HepG2 (cell line): Measurements from ENCODE around the gene CDK12. TPM values are rescaled to one million over a fixed set of nuclear protein-coding genes. Genes with fewer than 3 reads are reported as not detected.

Source experiments
- ASH2L ChIP-seq: fragments of 300-600, 200-600 bp; sonication (generic); IDR thresholded peaks from 2 replicates; pipeline ENCODE4 v1.7.0; 2017; ENCODE audit warnings: low read depth, mild to moderate bottlenecking, moderate library complexity, mixed read lengths, low read length; ENCODE audit not compliant: insufficient read length
- CENPX ChIP-seq: sonication (generic); formaldehyde crosslinking; IDR thresholded peaks from 2 replicates; pipeline ENCODE4 v1.9.0; 2021; ENCODE audit warnings: mild to moderate bottlenecking, missing genetic modification reagents, moderate library complexity
- ESRRA ChIP-seq: sonication (generic); formaldehyde crosslinking; IDR thresholded peaks from 2 replicates; pipeline ENCODE4 v1.5.1; 2020; ENCODE audit warnings: mild to moderate bottlenecking, low read depth, missing genetic modification reagents
- FOXK2 ChIP-seq: fragments of 450-650 bp; IDR thresholded peaks from 2 replicates; pipeline ENCODE4 v1.6.1; 2016
- MED1 ChIP-seq: sonication (generic); formaldehyde crosslinking; IDR thresholded peaks from 2 replicates; pipeline ENCODE4 v1.4.0; 2020; ENCODE audit warnings: missing genetic modification reagents
- NFYB ChIP-seq: sonication (generic); formaldehyde crosslinking; IDR thresholded peaks from 2 replicates; pipeline ENCODE4 v1.4.0; 2020; ENCODE audit warnings: missing genetic modification reagents
- RARG ChIP-seq: sonication (generic); formaldehyde crosslinking; IDR thresholded peaks from 2 replicates; pipeline ENCODE4 v1.4.0; 2020; ENCODE audit warnings: low read depth, mild to moderate bottlenecking, missing genetic modification reagents
- TAF15 ChIP-seq: fragments of 200-400 bp; formaldehyde crosslinking; IDR thresholded peaks from one replicate; pipeline ENCODE4 v1.6.1; 2018; ENCODE audit warnings: mild to moderate bottlenecking, low read depth, low read length; ENCODE audit not compliant: poor library complexity, severe bottlenecking
- TGIF2 ChIP-seq: IDR thresholded peaks from 2 replicates; pipeline ENCODE4 v1.6.1; 2016; ENCODE audit warnings: control low read depth, missing compliant biosample characterization
- ZMYM3 ChIP-seq: sonication (generic); formaldehyde crosslinking; IDR thresholded peaks from 2 replicates; pipeline ENCODE4 v1.5.1; 2020; ENCODE audit warnings: mild to moderate bottlenecking, missing genetic modification reagents
- ZNF205 ChIP-seq: IDR thresholded peaks from 2 replicates; pipeline ENCODE4 v1.6.1; 2018; ENCODE audit warnings: missing biosample characterization, missing genetic modification reagents
- ZNF354B ChIP-seq: sonication (generic); formaldehyde crosslinking; IDR thresholded peaks from 2 replicates; pipeline ENCODE4 v1.8.0; 2022; ENCODE audit warnings: mild to moderate bottlenecking, missing genetic modification reagents
- ZNF598 ChIP-seq: sonication (generic); formaldehyde crosslinking; IDR thresholded peaks from 2 replicates; pipeline ENCODE4 v1.5.1; 2020; ENCODE audit warnings: mild to moderate bottlenecking, missing genetic modification reagents, borderline replicate concordance
- ZNF607 ChIP-seq: sonication (generic); formaldehyde crosslinking; IDR thresholded peaks from 2 replicates; pipeline ENCODE4 v1.5.1; 2020; ENCODE audit warnings: missing genetic modification reagents, mild to moderate bottlenecking, borderline replicate concordance
- polyA plus RNA-seq, 8 experiments: library from polyadenylated mRNA; depleted of rRNA in 3 of 8; stranded (reverse) in 7 of 8; unstranded in 1 of 8; fragments of >200 nt; fragmentation: Illumina TruSeq in 4 of 8; extraction: Trizol in 4 of 8; gene quantifications; 2 replicates each; pipeline versions ENCODE4 v1.2.1 to v1.2.3, GENCODE V29; 2011 to 2016; ENCODE audit warnings: low read depth in 4 of 8, missing spikeins in 1 of 8, mixed read lengths in 1 of 8; ENCODE audit not compliant: insufficient read depth in 1 of 8
- total RNA-seq, 5 experiments: library from RNA; depleted of rRNA; stranded (reverse); fragments of >200 nt; fragmentation: Illumina TruSeq; extraction: Trizol; gene quantifications; 2 replicates each; pipeline ENCODE4 v1.2.3, GENCODE V29; 2016; ENCODE audit warnings: low read depth in 1 of 5
- TF ChIP-seq, protein P1 (sequence below): sonication (generic); formaldehyde crosslinking; IDR thresholded peaks from 2 replicates; pipeline ENCODE4 v1.4.0; 2020; ENCODE audit warnings: missing genetic modification reagents, mild to moderate bottlenecking, borderline replicate concordance
- TF ChIP-seq, protein P2 (sequence below): sonication (generic); formaldehyde crosslinking; IDR thresholded peaks from 2 replicates; pipeline ENCODE4 v1.4.0; 2020; ENCODE audit warnings: missing genetic modification reagents, mild to moderate bottlenecking, borderline replicate concordance
- TF ChIP-seq, protein P3 (sequence below): sonication (generic); formaldehyde crosslinking; IDR thresholded peaks from 2 replicates; pipeline ENCODE4 v1.5.0; 2020; ENCODE audit warnings: mild to moderate bottlenecking, missing genetic modification reagents, borderline replicate concordance

Gene CDK12
- total and polyA plus RNA-seq, 2 of the 13 experiments (the other 11 are each of a cell fraction or from before 2014, with no cell fraction given), result 24.0 to 88.6 TPM

DNA sequence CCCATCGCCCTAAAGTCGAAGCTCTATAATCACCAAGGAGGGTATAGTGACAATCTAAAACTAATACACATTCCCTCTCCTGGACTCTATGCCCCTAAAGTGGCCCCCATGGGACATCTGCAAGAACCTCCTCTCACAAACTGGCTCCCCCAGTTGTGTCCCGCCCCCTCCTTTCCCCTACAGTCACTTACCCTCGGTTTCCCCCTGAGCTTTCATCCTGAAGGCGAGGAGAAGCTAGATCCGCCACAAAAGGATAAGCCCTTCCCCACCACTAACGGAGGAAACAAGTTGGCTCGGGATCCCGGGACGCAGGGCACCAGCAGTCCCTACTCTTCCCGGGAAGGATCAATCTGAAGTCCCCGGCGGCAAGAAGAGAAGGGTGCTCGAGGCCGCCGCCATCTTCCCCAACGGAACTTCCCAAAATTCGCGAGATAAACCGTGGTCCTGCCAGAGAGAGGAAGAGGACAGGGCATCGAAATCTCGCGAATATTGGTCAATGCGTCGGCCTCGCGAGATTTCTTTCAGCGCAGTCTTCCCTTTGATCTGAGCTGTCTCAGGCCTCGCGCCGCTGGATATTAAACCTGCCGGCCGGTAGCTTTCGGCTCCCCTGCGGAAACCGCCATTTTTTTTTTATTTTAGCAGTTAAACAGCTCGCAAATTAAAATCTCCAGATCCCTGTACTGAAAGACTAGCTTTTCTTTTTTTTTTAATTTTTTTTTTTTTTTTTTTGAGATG is 10.3 kb upstream of the CDK12 start, which contains the start of gene MED1 (continued):
- TF ChIP-seq, protein P1, sequence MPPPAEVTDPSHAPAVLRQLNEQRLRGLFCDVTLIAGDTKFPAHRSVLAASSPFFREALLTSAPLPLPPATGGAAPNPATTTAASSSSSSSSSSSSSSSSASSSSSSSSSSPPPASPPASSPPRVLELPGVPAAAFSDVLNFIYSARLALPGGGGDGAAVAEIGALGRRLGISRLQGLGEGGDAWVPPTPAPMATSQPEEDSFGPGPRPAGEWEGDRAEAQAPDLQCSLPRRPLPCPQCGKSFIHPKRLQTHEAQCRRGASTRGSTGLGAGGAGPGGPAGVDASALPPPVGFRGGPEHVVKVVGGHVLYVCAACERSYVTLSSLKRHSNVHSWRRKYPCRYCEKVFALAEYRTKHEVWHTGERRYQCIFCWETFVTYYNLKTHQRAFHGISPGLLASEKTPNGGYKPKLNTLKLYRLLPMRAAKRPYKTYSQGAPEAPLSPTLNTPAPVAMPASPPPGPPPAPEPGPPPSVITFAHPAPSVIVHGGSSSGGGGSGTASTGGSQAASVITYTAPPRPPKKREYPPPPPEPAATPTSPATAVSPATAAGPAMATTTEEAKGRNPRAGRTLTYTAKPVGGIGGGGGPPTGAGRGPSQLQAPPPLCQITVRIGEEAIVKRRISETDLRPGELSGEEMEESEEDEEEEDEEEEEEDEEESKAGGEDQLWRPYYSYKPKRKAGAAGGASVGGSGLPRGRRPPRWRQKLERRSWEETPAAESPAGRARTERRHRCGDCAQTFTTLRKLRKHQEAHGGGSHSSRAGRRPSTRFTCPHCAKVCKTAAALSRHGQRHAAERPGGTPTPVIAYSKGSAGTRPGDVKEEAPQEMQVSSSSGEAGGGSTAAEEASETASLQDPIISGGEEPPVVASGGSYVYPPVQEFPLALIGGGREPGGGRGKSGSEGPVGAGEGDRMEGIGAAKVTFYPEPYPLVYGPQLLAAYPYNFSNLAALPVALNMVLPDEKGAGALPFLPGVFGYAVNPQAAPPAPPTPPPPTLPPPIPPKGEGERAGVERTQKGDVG, result no peak
- TF ChIP-seq, protein P2, sequence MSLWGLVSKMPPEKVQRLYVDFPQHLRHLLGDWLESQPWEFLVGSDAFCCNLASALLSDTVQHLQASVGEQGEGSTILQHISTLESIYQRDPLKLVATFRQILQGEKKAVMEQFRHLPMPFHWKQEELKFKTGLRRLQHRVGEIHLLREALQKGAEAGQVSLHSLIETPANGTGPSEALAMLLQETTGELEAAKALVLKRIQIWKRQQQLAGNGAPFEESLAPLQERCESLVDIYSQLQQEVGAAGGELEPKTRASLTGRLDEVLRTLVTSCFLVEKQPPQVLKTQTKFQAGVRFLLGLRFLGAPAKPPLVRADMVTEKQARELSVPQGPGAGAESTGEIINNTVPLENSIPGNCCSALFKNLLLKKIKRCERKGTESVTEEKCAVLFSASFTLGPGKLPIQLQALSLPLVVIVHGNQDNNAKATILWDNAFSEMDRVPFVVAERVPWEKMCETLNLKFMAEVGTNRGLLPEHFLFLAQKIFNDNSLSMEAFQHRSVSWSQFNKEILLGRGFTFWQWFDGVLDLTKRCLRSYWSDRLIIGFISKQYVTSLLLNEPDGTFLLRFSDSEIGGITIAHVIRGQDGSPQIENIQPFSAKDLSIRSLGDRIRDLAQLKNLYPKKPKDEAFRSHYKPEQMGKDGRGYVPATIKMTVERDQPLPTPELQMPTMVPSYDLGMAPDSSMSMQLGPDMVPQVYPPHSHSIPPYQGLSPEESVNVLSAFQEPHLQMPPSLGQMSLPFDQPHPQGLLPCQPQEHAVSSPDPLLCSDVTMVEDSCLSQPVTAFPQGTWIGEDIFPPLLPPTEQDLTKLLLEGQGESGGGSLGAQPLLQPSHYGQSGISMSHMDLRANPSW, result peak; percentile 66; the same call in 1 of the 2 replicates
- TF ChIP-seq CENPX (no peak), TAF15 (no peak), ESRRA (CRISPR knock-in tag) (0 out of 2 replicates have a peak, but pooled peaks have one; percentile 39), ZNF607 (CRISPR knock-in tag) (no peak; the same call in 1 of the 2 replicates), RARG (CRISPR knock-in tag) (no peak), ZNF205 (CRISPR knock-in tag) (peak; percentile 31; the same call in 1 of the 2 replicates), ZMYM3 (CRISPR knock-in tag) (0 out of 2 replicates have a peak, but pooled peaks have one; percentile 13), NFYB (CRISPR knock-in tag) (peak; percentile 54; the same call in 1 of the 2 replicates), MED1 (CRISPR knock-in tag) (peak; percentile 77), ASH2L (peak; percentile 90), ZNF354B (CRISPR knock-in tag) (0 out of 2 replicates have a peak, but pooled peaks have one; percentile 0), ZNF598 (CRISPR knock-in tag) (peak; percentile 94), FOXK2 (no peak), TGIF2 (CRISPR knock-in tag) (peak; percentile 57; the same call in 1 of the 2 replicates)
- TF ChIP-seq, protein P3, sequence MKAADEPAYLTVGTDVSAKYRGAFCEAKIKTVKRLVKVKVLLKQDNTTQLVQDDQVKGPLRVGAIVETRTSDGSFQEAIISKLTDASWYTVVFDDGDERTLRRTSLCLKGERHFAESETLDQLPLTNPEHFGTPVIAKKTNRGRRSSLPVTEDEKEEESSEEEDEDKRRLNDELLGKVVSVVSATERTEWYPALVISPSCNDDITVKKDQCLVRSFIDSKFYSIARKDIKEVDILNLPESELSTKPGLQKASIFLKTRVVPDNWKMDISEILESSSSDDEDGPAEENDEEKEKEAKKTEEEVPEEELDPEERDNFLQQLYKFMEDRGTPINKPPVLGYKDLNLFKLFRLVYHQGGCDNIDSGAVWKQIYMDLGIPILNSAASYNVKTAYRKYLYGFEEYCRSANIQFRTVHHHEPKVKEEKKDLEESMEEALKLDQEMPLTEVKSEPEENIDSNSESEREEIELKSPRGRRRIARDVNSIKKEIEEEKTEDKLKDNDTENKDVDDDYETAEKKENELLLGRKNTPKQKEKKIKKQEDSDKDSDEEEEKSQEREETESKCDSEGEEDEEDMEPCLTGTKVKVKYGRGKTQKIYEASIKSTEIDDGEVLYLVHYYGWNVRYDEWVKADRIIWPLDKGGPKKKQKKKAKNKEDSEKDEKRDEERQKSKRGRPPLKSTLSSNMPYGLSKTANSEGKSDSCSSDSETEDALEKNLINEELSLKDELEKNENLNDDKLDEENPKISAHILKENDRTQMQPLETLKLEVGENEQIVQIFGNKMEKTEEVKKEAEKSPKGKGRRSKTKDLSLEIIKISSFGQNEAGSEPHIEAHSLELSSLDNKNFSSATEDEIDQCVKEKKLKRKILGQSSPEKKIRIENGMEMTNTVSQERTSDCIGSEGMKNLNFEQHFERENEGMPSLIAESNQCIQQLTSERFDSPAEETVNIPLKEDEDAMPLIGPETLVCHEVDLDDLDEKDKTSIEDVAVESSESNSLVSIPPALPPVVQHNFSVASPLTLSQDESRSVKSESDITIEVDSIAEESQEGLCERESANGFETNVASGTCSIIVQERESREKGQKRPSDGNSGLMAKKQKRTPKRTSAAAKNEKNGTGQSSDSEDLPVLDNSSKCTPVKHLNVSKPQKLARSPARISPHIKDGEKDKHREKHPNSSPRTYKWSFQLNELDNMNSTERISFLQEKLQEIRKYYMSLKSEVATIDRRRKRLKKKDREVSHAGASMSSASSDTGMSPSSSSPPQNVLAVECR (CRISPR knock-in tag), result peak; percentile 84
